ENCODE results near the gene CYTH4. TPM values are rescaled to one million over a fixed set of nuclear protein-coding genes. Genes with fewer than 3 reads are reported as not detected.

CYTH4 gene
- total and polyA plus RNA-seq, 4 donors = 1.9 to 9.9 (median 5.9) TPM

DNA sequence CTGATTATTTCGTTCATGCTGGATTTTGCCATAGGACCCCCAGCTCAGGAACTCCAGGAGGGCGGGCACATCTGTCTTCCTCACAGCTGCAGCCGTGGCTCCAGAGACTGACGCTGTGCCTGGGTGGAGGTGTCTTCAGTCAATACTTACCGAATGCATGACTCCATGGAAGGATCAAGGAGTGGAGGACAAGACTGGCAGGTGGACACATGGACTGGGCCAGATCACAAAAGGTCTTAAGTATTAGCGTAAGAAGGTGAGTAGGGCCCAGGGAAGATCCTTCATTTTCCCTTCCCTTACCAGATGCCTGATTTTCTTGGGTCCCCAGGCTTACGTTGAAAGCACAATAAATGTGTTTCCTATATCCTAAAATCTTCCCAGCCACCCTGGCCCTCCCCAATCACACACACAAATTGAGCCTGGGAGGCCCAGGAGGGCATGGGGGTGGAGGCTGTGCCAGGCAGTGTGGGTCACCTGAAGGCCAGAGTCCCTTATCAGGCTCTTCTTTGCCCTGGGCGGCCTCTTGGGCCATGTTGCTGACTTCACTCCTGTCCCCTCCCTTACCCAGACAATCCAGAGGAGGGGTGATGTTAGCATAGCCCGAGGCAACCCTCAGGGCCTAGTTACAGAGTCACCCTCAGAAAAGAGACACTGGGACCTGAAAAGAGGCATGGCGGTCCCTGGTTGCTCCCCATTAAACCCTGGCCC lies 56.4 kb downstream of the CYTH4 start:
- peaks cover 0 to 13% (median 5%) of the 10 kb centered on the region in 4 donors for H3K4me1 ChIP-seq (ENCODE audit: control insufficient read depth in 4 of 4, insufficient read depth in 4 of 4, low read length in 3 of 4)
- H3K27ac ChIP-seq (ENCODE audit: low read depth in 1 of 2, low read length in 2 of 2) = no peak overlapping the region
- H3K27me3 ChIP-seq (ENCODE audit: control insufficient read depth in 4 of 4, insufficient read depth in 4 of 4, low read length in 3 of 4) = peaks cover 0 to 10% (median 2%) of the 10 kb centered on the region in 4 donors
- no peak overlapping the region for H3K4me3 ChIP-seq (ENCODE audit: low read depth in 1 of 3, low read length in 3 of 3)
- no peak for DNase-seq (ENCODE audit: low spot score)
- no peaks in the 10 kb centered on the region for H3K36me3 ChIP-seq (ENCODE audit: control insufficient read depth in 4 of 4, insufficient read depth in 3 of 4, low read depth in 1 of 4, low read length in 3 of 4)
- no peaks in the 10 kb centered on the region for H3K9me3 ChIP-seq (ENCODE audit: control insufficient read depth in 4 of 4, low read length in 3 of 4)
- H3K9ac ChIP-seq (ENCODE audit: low read depth in 1 of 2, low read length in 2 of 2) = no peak overlapping the region
- 89% methylated on average over 10 of the region's 10 CpGs for WGBS
- TF ChIP-seq ZBTB33 (IDR thresholded peaks at IDR 0.05) (no peak), JUND (IDR thresholded peaks at IDR 0.05) (no peak), YY1 (IDR thresholded peaks at IDR 0.05) (no peak), GABPA (IDR thresholded peaks at IDR 0.05 in 1 of 2, conservative IDR thresholded peaks at IDR 0.05 in 1 of 2) (no peak), FOXA2 (IDR thresholded peaks at IDR 0.05) (no peak), RXRA (IDR thresholded peaks at IDR 0.05) (no peak), EGR1 (IDR thresholded peaks at IDR 0.05; ENCODE audit: low read depth in 2 of 2) (no peak), NR2F2 (IDR thresholded peaks at IDR 0.05) (no peak), SP1 (IDR thresholded peaks at IDR 0.05) (no peak), HNF4G (IDR thresholded peaks at IDR 0.05) (no peak), HNF4A (conservative IDR thresholded peaks at IDR 0.05) (no peak), TAF1 (conservative IDR thresholded peaks at IDR 0.05) (no peak), RAD21 (IDR thresholded peaks at IDR 0.05) (no peak)

- Histone ChIP-seq H3K27ac (ENCODE audit: low read depth in 1 of 2, low read length in 2 of 2) (no peak overlapping the region), H3K9me3 (ENCODE audit: control insufficient read depth in 4 of 4, low read length in 3 of 4) (no peaks in the 10 kb centered on the region), H3K36me3 (ENCODE audit: control insufficient read depth in 4 of 4, insufficient read depth in 3 of 4, low read depth in 1 of 4, low read length in 3 of 4) (no peaks in the 10 kb centered on the region), H3K27me3 (ENCODE audit: control insufficient read depth in 4 of 4, insufficient read depth in 4 of 4, low read length in 3 of 4) (no peaks in the 10 kb centered on the region), H3K9ac (ENCODE audit: low read depth in 1 of 2, low read length in 2 of 2) (no peak overlapping the region), H3K4me3 (ENCODE audit: low read depth in 1 of 3, low read length in 3 of 3) (no peak overlapping the region), H3K4me1 (ENCODE audit: control insufficient read depth in 4 of 4, insufficient read depth in 4 of 4, low read length in 3 of 4) (peaks cover 0 to 10% (median 5%) of the 10 kb centered on the region in 4 donors)
- no peak for DNase-seq (ENCODE audit: low spot score)
- 65% methylated on average over 24 of the region's 24 CpGs for WGBS
- no peak for TF ChIP-seq EGR1 (IDR thresholded peaks at IDR 0.05; ENCODE audit: low read depth in 2 of 2)
- no peak for TF ChIP-seq ZBTB33 (IDR thresholded peaks at IDR 0.05)
- TF ChIP-seq, protein P1, sequence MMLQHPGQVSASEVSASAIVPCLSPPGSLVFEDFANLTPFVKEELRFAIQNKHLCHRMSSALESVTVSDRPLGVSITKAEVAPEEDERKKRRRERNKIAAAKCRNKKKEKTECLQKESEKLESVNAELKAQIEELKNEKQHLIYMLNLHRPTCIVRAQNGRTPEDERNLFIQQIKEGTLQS (IDR thresholded peaks at IDR 0.05) = no peak
- TF ChIP-seq REST (IDR thresholded peaks at IDR 0.05) = no peak
- no peak for TF ChIP-seq YY1 (IDR thresholded peaks at IDR 0.05)
- TF ChIP-seq NR2F2 (IDR thresholded peaks at IDR 0.05) = no peak
These were observed 58.3 kb downstream of the CYTH4 start for GRCh38 chr22:37340331-37341262.
